Loucy (cell line): ENCODE measurements around the gene SEC14L3.
"Not testable (repeated sequence)": the region's sequence is repeated elsewhere in the genome, so short reads cannot be mapped to it uniquely, and the experiment has no call there.

Experiments used
- H2AFZ ChIP-seq: fragments of 200-600 bp; sonication (generic); 2 replicates; pipeline ENCODE4 v1.6.0; 2016; ENCODE audit warnings: antibody characterized with exemption, mild to moderate bottlenecking, low read length, moderate library complexity
- H3F3A ChIP-seq: fragments of 200-600 bp; 2 replicates; pipeline ENCODE4 v1.6.0; 2016; ENCODE audit warnings: antibody characterized with exemption, low read depth, mild to moderate bottlenecking
- H3K27me3 ChIP-seq: fragments of 200-600 bp; sonication (generic); 2 replicates; pipeline ENCODE4 v1.6.1; 2014; ENCODE audit warnings: low read length, mild to moderate bottlenecking; ENCODE audit not compliant: insufficient read depth, poor library complexity, severe bottlenecking
- H3K36me3 ChIP-seq: fragments of 200-600 bp; sonication (generic); 2 replicates; pipeline ENCODE4 v1.6.1; 2016; ENCODE audit warnings: low read length; ENCODE audit not compliant: insufficient read depth
- H3K4me1 ChIP-seq: fragments of 200-600 bp; sonication (generic); 2 replicates; pipeline ENCODE4 v1.5.1; 2014; ENCODE audit warnings: low read length, mild to moderate bottlenecking; ENCODE audit not compliant: insufficient read depth, poor library complexity, severe bottlenecking
- H3K4me2 ChIP-seq: fragments of 200-600 bp; sonication (generic); 2 replicates; pipeline ENCODE4 v1.6.0; 2014; ENCODE audit warnings: antibody characterized with exemption, low read length, low read depth, mild to moderate bottlenecking; ENCODE audit not compliant: poor library complexity, severe bottlenecking
- H3K4me3 ChIP-seq: fragments of 200-600 bp; sonication (generic); 2 replicates; pipeline ENCODE4 v1.5.1; 2014; ENCODE audit warnings: low read length, mild to moderate bottlenecking, mixed read lengths; ENCODE audit not compliant: poor library complexity, severe bottlenecking
- H3K79me2 ChIP-seq: fragments of 200-600 bp; sonication (generic); 2 replicates; pipeline ENCODE4 v1.6.1; 2014; ENCODE audit warnings: low read length; ENCODE audit not compliant: insufficient read depth
- H3K9ac ChIP-seq: fragments of 200-600 bp; sonication (generic); 2 replicates; pipeline ENCODE4 v1.6.0; 2014; ENCODE audit warnings: mild to moderate bottlenecking, low read depth, low read length, moderate library complexity; ENCODE audit not compliant: poor library complexity, severe bottlenecking
- H3K9me2 ChIP-seq: fragments of 200-600 bp; sonication (generic); replicated peaks from 2 replicates; pipeline ENCODE4 v1.6.1; 2016; ENCODE audit warnings: low read depth, low read length, mixed read lengths
- H3K9me3 ChIP-seq: fragments of 200-600 bp; sonication (generic); 2 replicates; pipeline ENCODE4 v1.6.1; 2014; ENCODE audit warnings: mild to moderate bottlenecking, antibody characterized with exemption, low read length, low read depth; ENCODE audit not compliant: insufficient read depth
- H4K20me1 ChIP-seq: fragments of 200-600 bp; sonication (generic); 2 replicates; pipeline ENCODE4 v1.6.0; 2014; ENCODE audit warnings: antibody characterized with exemption, low read length, mild to moderate bottlenecking; ENCODE audit not compliant: insufficient read depth, poor library complexity, severe bottlenecking
- CTCF ChIP-seq: fragments of 200-600 bp; sonication (generic); conservative IDR thresholded peaks from 2 replicates; pipeline ENCODE4 v1.5.1; 2014; ENCODE audit warnings: mild to moderate bottlenecking, antibody characterized with exemption, low read length
- EZH2phosphoT487 ChIP-seq: fragments of 200-600 bp; IDR thresholded peaks from 2 replicates; pipeline ENCODE4 v1.6.1; 2018; ENCODE audit warnings: antibody characterized with exemption, mild to moderate bottlenecking, moderate library complexity, borderline replicate concordance

The SEC14L3 gene

GRCh38 chr22:30453731-30454510 is 17.9 kb downstream of the SEC14L3 start:
- no peaks in the 10 kb centered on the region for H3K79me2 ChIP-seq
- H3K9me2 ChIP-seq: no peaks in the 10 kb centered on the region
- TF ChIP-seq EZH2phosphoT487: no peak
- H3K36me3 ChIP-seq: no peaks in the 10 kb centered on the region
- no peaks in the 10 kb centered on the region for H4K20me1 ChIP-seq
- no peak overlapping the region for H3K9ac ChIP-seq
- peaks cover 12% of the 10 kb centered on the region for H3K27me3 ChIP-seq
- H2AFZ ChIP-seq: no peak overlapping the region
- H3K4me2 ChIP-seq: no peak overlapping the region
- no peaks in the 10 kb centered on the region for H3K4me1 ChIP-seq
- no peaks in the 10 kb centered on the region for H3F3A ChIP-seq
- no peak overlapping the region for H3K4me3 ChIP-seq
- H3K9me3 ChIP-seq: no peaks in the 10 kb centered on the region

- TF ChIP-seq CTCF (no peak), EZH2phosphoT487 (no peak)
- no peaks in the 10 kb centered on the region for H3K79me2 ChIP-seq
- no peak overlapping the region for H2AFZ ChIP-seq
- H3F3A ChIP-seq: no peaks in the 10 kb centered on the region
- no peaks in the 10 kb centered on the region for H3K4me1 ChIP-seq
- H3K4me3 ChIP-seq: no peak overlapping the region
- H3K36me3 ChIP-seq: no peaks in the 10 kb centered on the region
- no peak overlapping the region for H3K9ac ChIP-seq
- H3K9me3 ChIP-seq: no peaks in the 10 kb centered on the region
- H3K9me2 ChIP-seq: no peaks in the 10 kb centered on the region
- no peak overlapping the region for H3K4me2 ChIP-seq
- H3K27me3 ChIP-seq: peaks cover 12% of the 10 kb centered on the region
- no peaks in the 10 kb centered on the region for H4K20me1 ChIP-seq
These were observed 19.0 kb downstream of the SEC14L3 start for GRCh38 chr22:30452861-30453260.

DNA sequence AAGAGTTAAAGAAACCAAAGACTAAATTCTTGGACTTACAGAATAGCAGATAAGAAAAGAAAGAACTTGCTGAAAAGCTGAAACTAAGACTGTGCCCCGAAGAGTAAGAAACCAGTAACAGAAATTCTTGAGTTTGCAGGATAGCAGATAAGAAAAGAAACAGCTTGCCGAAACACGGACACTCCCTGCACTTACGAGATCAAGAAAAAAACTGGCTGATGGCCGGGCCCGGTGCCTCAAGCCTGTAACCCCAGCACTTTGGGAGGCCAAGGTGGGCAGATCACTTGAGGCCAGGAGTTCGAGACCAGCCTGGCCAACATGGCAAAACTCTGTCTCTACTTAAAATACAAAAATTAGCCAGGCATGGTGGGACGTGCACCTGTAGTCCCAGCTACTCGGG is 20.3 kb downstream of the SEC14L3 start:
- H3K9me2 ChIP-seq, H3K4me1 ChIP-seq, H3K36me3 ChIP-seq, H4K20me1 ChIP-seq, H3K9me3 ChIP-seq, H3K4me2 ChIP-seq, H2AFZ ChIP-seq, H3K79me2 ChIP-seq, H3F3A ChIP-seq, H3K9ac ChIP-seq, H3K4me3 ChIP-seq: not testable (repeated sequence)
- peaks cover 12% of the 10 kb centered on the region for H3K27me3 ChIP-seq

GRCh38 chr22:30447656-30448055 is 24.2 kb downstream of the SEC14L3 start:
- H3K4me1 ChIP-seq: peaks cover 9% of the 10 kb centered on the region
- no peaks in the 10 kb centered on the region for H3F3A ChIP-seq
- no peak for TF ChIP-seq CTCF
- no peak for TF ChIP-seq EZH2phosphoT487
- no peaks in the 10 kb centered on the region for H4K20me1 ChIP-seq
- no peak overlapping the region for H3K4me2 ChIP-seq
- no peaks in the 10 kb centered on the region for H3K79me2 ChIP-seq
- peaks cover 19% of the 10 kb centered on the region for H3K27me3 ChIP-seq
- no peak overlapping the region for H3K4me3 ChIP-seq
- no peak overlapping the region for H2AFZ ChIP-seq
- H3K36me3 ChIP-seq: no peaks in the 10 kb centered on the region
- no peak overlapping the region for H3K9ac ChIP-seq
- no peaks in the 10 kb centered on the region for H3K9me2 ChIP-seq
- no peaks in the 10 kb centered on the region for H3K9me3 ChIP-seq
